ENCODE measurements around the gene SMOC2. TPM values are rescaled to one million over a fixed set of nuclear protein-coding genes. Genes with fewer than 3 reads are reported as not detected.

SMOC2 gene
- polyA plus RNA-seq, 1 of the 3 experiments (the other 2 are of a cell fraction), result not detected

GRCh38 chr6:168468045-168468444, 27.1 kb downstream of the SMOC2 start:
- Histone ChIP-seq H3K36me3 (replicated peaks in 1 of 2; ENCODE audit: control insufficient read depth in 1 of 2, insufficient read depth in 2 of 2, low read length in 1 of 2) (no peaks in the 10 kb centered on the region), H3K27ac (ENCODE audit: low read depth in 2 of 2, low read length in 1 of 2) (no peak overlapping the region), H4K20me1 (ENCODE audit: insufficient read depth) (no peaks in the 10 kb centered on the region), H3K4me1 (ENCODE audit: control insufficient read depth in 1 of 2, insufficient read depth in 2 of 2, low read depth in 1 of 2, low read length in 1 of 2) (no peaks in the 10 kb centered on the region; a peak in 1 of 4 replicates), H3K4me3 (ENCODE audit: low read depth in 2 of 2, low read length in 1 of 2) (no peak overlapping the region), H3K4me2 (no peak overlapping the region), H3K27me3 (ENCODE audit: insufficient read depth) (no peaks in the 10 kb centered on the region), H3F3A (replicated peaks; ENCODE audit: insufficient read depth) (no peaks in the 10 kb centered on the region), H3K79me2 (ENCODE audit: insufficient read depth) (no peaks in the 10 kb centered on the region), H3K9ac (no peak overlapping the region), H3K9me3 (no peaks in the 10 kb centered on the region), H3K9me2 (no peaks in the 10 kb centered on the region), H2AFZ (ENCODE audit: low read depth) (no peak overlapping the region)
- TF ChIP-seq TEAD4 (IDR thresholded peaks at IDR 0.05; ENCODE audit: borderline replicate concordance, insufficient read depth), result no peak
- no peak for TF ChIP-seq FOXM1 (IDR thresholded peaks at IDR 0.05; ENCODE audit: low read depth)
- no peak for TF ChIP-seq NRF1 (IDR thresholded peaks at IDR 0.05; ENCODE audit: low read depth, low read length)
- TF ChIP-seq CHD2 (IDR thresholded peaks at IDR 0.05; ENCODE audit: low read length, partially characterized antibody), result no peak
- no peak for TF ChIP-seq MXI1 (IDR thresholded peaks at IDR 0.05; ENCODE audit: low read depth, low read length)
- no peak for TF ChIP-seq YY1 (IDR thresholded peaks at IDR 0.05; ENCODE audit: low read depth)
- TF ChIP-seq USF1 (IDR thresholded peaks at IDR 0.05; ENCODE audit: borderline replicate concordance, low read depth), result no peak
- no peak for TF ChIP-seq RFX5 (IDR thresholded peaks at IDR 0.05; ENCODE audit: low read length)
- TF ChIP-seq EP300 (IDR thresholded peaks at IDR 0.05; ENCODE audit: borderline replicate concordance in 1 of 2, low read depth in 1 of 2, low read length in 1 of 2), result no peak
- TF ChIP-seq ELF1 (IDR thresholded peaks at IDR 0.05), result no peak
- TF ChIP-seq, protein P1, sequence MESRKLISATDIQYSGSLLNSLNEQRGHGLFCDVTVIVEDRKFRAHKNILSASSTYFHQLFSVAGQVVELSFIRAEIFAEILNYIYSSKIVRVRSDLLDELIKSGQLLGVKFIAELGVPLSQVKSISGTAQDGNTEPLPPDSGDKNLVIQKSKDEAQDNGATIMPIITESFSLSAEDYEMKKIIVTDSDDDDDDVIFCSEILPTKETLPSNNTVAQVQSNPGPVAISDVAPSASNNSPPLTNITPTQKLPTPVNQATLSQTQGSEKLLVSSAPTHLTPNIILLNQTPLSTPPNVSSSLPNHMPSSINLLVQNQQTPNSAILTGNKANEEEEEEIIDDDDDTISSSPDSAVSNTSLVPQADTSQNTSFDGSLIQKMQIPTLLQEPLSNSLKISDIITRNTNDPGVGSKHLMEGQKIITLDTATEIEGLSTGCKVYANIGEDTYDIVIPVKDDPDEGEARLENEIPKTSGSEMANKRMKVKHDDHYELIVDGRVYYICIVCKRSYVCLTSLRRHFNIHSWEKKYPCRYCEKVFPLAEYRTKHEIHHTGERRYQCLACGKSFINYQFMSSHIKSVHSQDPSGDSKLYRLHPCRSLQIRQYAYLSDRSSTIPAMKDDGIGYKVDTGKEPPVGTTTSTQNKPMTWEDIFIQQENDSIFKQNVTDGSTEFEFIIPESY (IDR thresholded peaks at IDR 0.05; ENCODE audit: borderline replicate concordance, low read depth), result no peak
- TF ChIP-seq RAD21 (IDR thresholded peaks at IDR 0.05; ENCODE audit: low read length), result no peak
- no peak for TF ChIP-seq CTCF (IDR thresholded peaks at IDR 0.05)
- no peak for TF ChIP-seq GATA2 (CRISPR knock-in tag; IDR thresholded peaks at IDR 0.05)
- no peak for TF ChIP-seq MEF2A (IDR thresholded peaks at IDR 0.05; ENCODE audit: borderline replicate concordance, low read depth)
- TF ChIP-seq, protein P2, sequence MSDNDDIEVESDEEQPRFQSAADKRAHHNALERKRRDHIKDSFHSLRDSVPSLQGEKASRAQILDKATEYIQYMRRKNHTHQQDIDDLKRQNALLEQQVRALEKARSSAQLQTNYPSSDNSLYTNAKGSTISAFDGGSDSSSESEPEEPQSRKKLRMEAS (IDR thresholded peaks at IDR 0.05; ENCODE audit: low read depth), result no peak
- no peak for TF ChIP-seq JUND (IDR thresholded peaks at IDR 0.05)
- ChIA-PET POLR2A (no interaction called here), CTCF (no interaction called here)
- WGBS (ENCODE audit: low lambda C conversion rate), result 33% methylated on average over 5 of the region's 5 CpGs
- DNase-seq, result no peak
